ENCODE results near the gene DPYD. TPM values are rescaled to one million over a fixed set of nuclear protein-coding genes. Genes with fewer than 3 reads are reported as not detected.

DPYD gene
- total RNA-seq, 1 donor = 81.9 TPM

- no peak for TF ChIP-seq CTCF (IDR thresholded peaks at IDR 0.05; ENCODE audit: insufficient read depth, low read length)
- no peak overlapping the region for H3K4me3 ChIP-seq (ENCODE audit: low read depth, low read length)
- DNase-seq (ENCODE audit: low read depth) = peak; percentile 11
Measured at GRCh38 chr1:97174039-97174704, 746.7 kb downstream of the DPYD start.

- no peak for TF ChIP-seq CTCF (IDR thresholded peaks at IDR 0.05; ENCODE audit: insufficient read depth, low read length)
- H3K4me3 ChIP-seq (ENCODE audit: low read depth, low read length) = no peak overlapping the region
- DNase-seq (ENCODE audit: low read depth) = no peak
Measured at GRCh38 chr1:97170300-97170699, 750.5 kb downstream of the DPYD start.

GRCh38 chr1:97168056-97168455 lies 752.8 kb downstream of the DPYD start:
- no peak for DNase-seq (ENCODE audit: low read depth)
- TF ChIP-seq CTCF (IDR thresholded peaks at IDR 0.05; ENCODE audit: insufficient read depth, low read length) = no peak
- H3K4me3 ChIP-seq (ENCODE audit: low read depth, low read length) = no peak overlapping the region

- TF ChIP-seq CTCF (IDR thresholded peaks at IDR 0.05; ENCODE audit: insufficient read depth, low read length) = no peak
- no peak overlapping the region for H3K4me3 ChIP-seq (ENCODE audit: low read depth, low read length)
- DNase-seq (ENCODE audit: low read depth) = no peak
Measured at GRCh38 chr1:97167246-97167645, 753.6 kb downstream of the DPYD start.

- no peak for DNase-seq (ENCODE audit: low read depth)
- TF ChIP-seq CTCF (IDR thresholded peaks at IDR 0.05; ENCODE audit: insufficient read depth, low read length) = no peak
- H3K4me3 ChIP-seq (ENCODE audit: low read depth, low read length) = no peak overlapping the region
Measured at GRCh38 chr1:97166626-97167025, 754.2 kb downstream of the DPYD start.

- DNase-seq (ENCODE audit: low read depth) = no peak
- TF ChIP-seq CTCF (IDR thresholded peaks at IDR 0.05; ENCODE audit: insufficient read depth, low read length) = no peak
- no peak overlapping the region for H3K4me3 ChIP-seq (ENCODE audit: low read depth, low read length)
Measured at GRCh38 chr1:97164276-97164639, 756.6 kb downstream of the DPYD start.
